Astrocyte (in vitro differentiated cells and primary cell): ENCODE data around the gene RIMKLB. TPM values are rescaled to one million over a fixed set of nuclear protein-coding genes. Genes with fewer than 3 reads are reported as not detected.
"Not testable (repeated sequence)": the region's sequence is repeated elsewhere in the genome, so short reads cannot be mapped to it uniquely, and the experiment has no call there.

Experiments used
- DNase-seq: peaks from one replicate; pipeline ENCODE4 v3.0.0-alpha.2; 2010; ENCODE audit warnings: low read depth
- FAIRE-seq: peaks from 2 replicates; lab custom pipeline; 2011; peaks lifted over from hg19 to GRCh38; lab: Jason Lieb, UNC
- H2AFZ ChIP-seq: 2 replicates; pipeline ENCODE4 v1.6.0; 2012; ENCODE audit warnings: low read depth, low read length, inconsistent platforms
- H3K27ac ChIP-seq: 2 replicates; pipeline ENCODE4 v1.5.1; 2011; ENCODE audit warnings: low read depth, low read length, inconsistent platforms
- H3K27me3 ChIP-seq: 2 replicates; pipeline ENCODE4 v1.6.0; 2011; ENCODE audit warnings: low read length, inconsistent platforms; ENCODE audit not compliant: insufficient read depth
- H3K36me3 ChIP-seq: 2 replicates; pipeline ENCODE4 v1.5.1; 2011; ENCODE audit warnings: low read length, inconsistent platforms; ENCODE audit not compliant: insufficient read depth
- H3K4me1 ChIP-seq: 2 replicates; pipeline ENCODE4 v1.5.1; 2011; ENCODE audit warnings: low read length, inconsistent platforms; ENCODE audit not compliant: insufficient read depth
- H3K4me2 ChIP-seq: 2 replicates; pipeline ENCODE4 v1.6.0; 2012; ENCODE audit warnings: low read length, inconsistent platforms
- H3K4me3 ChIP-seq: 2 replicates; pipeline ENCODE4 v1.5.1; 2011; ENCODE audit warnings: low read depth, mild to moderate bottlenecking, low read length, inconsistent platforms; ENCODE audit not compliant: insufficient read depth
- H3K79me2 ChIP-seq: 2 replicates; pipeline ENCODE4 v1.6.0; 2012; ENCODE audit warnings: mild to moderate bottlenecking, low read length, inconsistent platforms; ENCODE audit not compliant: insufficient read depth
- H3K9ac ChIP-seq: 2 replicates; pipeline ENCODE4 v1.6.0; 2012; ENCODE audit warnings: mild to moderate bottlenecking, low read length, inconsistent platforms
- H3K9me3 ChIP-seq: 2 replicates; pipeline ENCODE4 v1.5.1; 2012; ENCODE audit warnings: low read depth, mild to moderate bottlenecking, low read length, inconsistent platforms; ENCODE audit not compliant: insufficient read depth
- H4K20me1 ChIP-seq: 2 replicates; pipeline ENCODE4 v1.6.0; 2012; ENCODE audit warnings: low read length, inconsistent platforms; ENCODE audit not compliant: insufficient read depth
- H3K27ac Mint-ChIP-seq: one replicate; pipeline ENCODE4 v1.8.0; 2021; ENCODE audit warnings: mild to moderate bottlenecking, mixed read lengths; ENCODE audit not compliant: unreplicated experiment
- H3K27me3 Mint-ChIP-seq: one replicate; pipeline ENCODE4 v1.8.0; 2021; ENCODE audit warnings: low read depth, mixed read lengths; ENCODE audit not compliant: unreplicated experiment
- H3K36me3 Mint-ChIP-seq: one replicate; pipeline ENCODE4 v1.8.0; 2021; ENCODE audit warnings: low read depth, mixed read lengths; ENCODE audit not compliant: unreplicated experiment
- H3K4me1 Mint-ChIP-seq: one replicate; pipeline ENCODE4 v1.8.0; 2021; ENCODE audit warnings: low read depth, mixed read lengths; ENCODE audit not compliant: unreplicated experiment
- H3K4me3 Mint-ChIP-seq: one replicate; pipeline ENCODE4 v1.8.0; 2021; ENCODE audit warnings: mild to moderate bottlenecking, moderate library complexity, mixed read lengths; ENCODE audit not compliant: unreplicated experiment
- H3K9me3 Mint-ChIP-seq: one replicate; pipeline ENCODE4 v1.8.0; 2021; ENCODE audit warnings: mild to moderate bottlenecking, mixed read lengths; ENCODE audit not compliant: unreplicated experiment
- CTCF ChIP-seq: IDR thresholded peaks from 2 replicates; pipeline ENCODE4 v1.5.1; 2011; ENCODE audit warnings: low read depth, mild to moderate bottlenecking, inconsistent platforms, low read length, moderate library complexity; ENCODE audit not compliant: insufficient read depth
- EZH2 ChIP-seq: IDR thresholded peaks from 2 replicates; pipeline ENCODE4 v1.6.1; 2012; ENCODE audit warnings: mild to moderate bottlenecking, low read length, inconsistent platforms; ENCODE audit not compliant: insufficient read depth
- total RNA-seq: library from RNA; stranded (reverse); gene quantifications from 2 replicates; pipeline ENCODE4 v1.2.1, GENCODE V29; 2021

Gene RIMKLB
- total RNA-seq, 1 donor from 2014 or later: 36.6 TPM

GRCh38 chr12:8817856-8818255 lies 120.1 kb downstream of the RIMKLB start:
- H3K27ac ChIP-seq: no peak overlapping the region
- H2AFZ ChIP-seq: no peak overlapping the region
- Mint-ChIP-seq H3K4me1 (no peaks in the 10 kb centered on the region), H3K27ac (no peak overlapping the region), H3K9me3 (peaks cover 2% of the 10 kb centered on the region), H3K4me3 (no peak overlapping the region), H3K36me3 (no peaks in the 10 kb centered on the region), H3K27me3 (peaks cover 5% of the 10 kb centered on the region)
- H3K4me2 ChIP-seq: no peak overlapping the region
- TF ChIP-seq EZH2 (no peak), CTCF (no peak)
- H3K27me3 ChIP-seq: no peaks in the 10 kb centered on the region
- FAIRE-seq: no peak
- H3K9me3 ChIP-seq: no peaks in the 10 kb centered on the region
- H3K36me3 ChIP-seq: no peaks in the 10 kb centered on the region
- H4K20me1 ChIP-seq: no peaks in the 10 kb centered on the region
- H3K79me2 ChIP-seq: no peaks in the 10 kb centered on the region
- no peak overlapping the region for H3K9ac ChIP-seq
- no peak overlapping the region for H3K4me3 ChIP-seq
- peak; percentile 13 for DNase-seq
- no peaks in the 10 kb centered on the region for H3K4me1 ChIP-seq

GRCh38 chr12:8818526-8818925 lies 120.7 kb downstream of the RIMKLB start:
- no peaks in the 10 kb centered on the region for H3K4me1 Mint-ChIP-seq

DNA sequence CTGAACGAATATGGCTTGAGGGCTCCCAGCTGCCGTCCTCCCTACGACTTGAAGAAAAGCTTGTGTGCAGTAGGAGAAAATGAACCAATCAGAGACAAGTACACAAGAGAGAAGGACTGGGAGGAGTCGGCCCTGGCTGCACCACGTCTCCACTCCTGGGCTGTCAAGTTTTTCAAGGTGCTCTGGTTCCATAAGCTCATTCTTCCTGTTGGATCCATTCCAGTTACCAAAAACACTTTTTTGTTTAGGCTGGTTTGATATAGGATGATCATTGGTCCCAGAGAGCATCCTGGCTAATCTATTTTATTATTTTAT lies 121.8 kb downstream of the RIMKLB start:
- Mint-ChIP-seq H3K27me3 (peaks cover 11% of the 10 kb centered on the region), H3K4me1 (no peaks in the 10 kb centered on the region), H3K9me3 (peaks cover 2% of the 10 kb centered on the region), H3K36me3 (no peaks in the 10 kb centered on the region), H3K27ac (no peak overlapping the region), H3K4me3 (no peak overlapping the region)
- H3K36me3 ChIP-seq: no peaks in the 10 kb centered on the region
- no peak overlapping the region for H3K9ac ChIP-seq
- H3K4me2 ChIP-seq: no peak overlapping the region
- no peaks in the 10 kb centered on the region for H3K79me2 ChIP-seq
- no peaks in the 10 kb centered on the region for H3K9me3 ChIP-seq
- DNase-seq: peak; percentile 14
- TF ChIP-seq EZH2 (no peak), CTCF (no peak)
- H4K20me1 ChIP-seq: no peaks in the 10 kb centered on the region
- H3K4me3 ChIP-seq: no peak overlapping the region
- H3K27me3 ChIP-seq: no peaks in the 10 kb centered on the region
- no peak for FAIRE-seq
- H3K4me1 ChIP-seq: no peaks in the 10 kb centered on the region
- H2AFZ ChIP-seq: no peak overlapping the region
- no peak overlapping the region for H3K27ac ChIP-seq

More at GRCh38 chr12:8818526-8818925, 120.7 kb downstream of the RIMKLB start:
- Histone ChIP-seq H3K9me3 (no peaks in the 10 kb centered on the region), H3K27me3 (no peaks in the 10 kb centered on the region), H2AFZ (no peak overlapping the region), H3K4me1 (no peaks in the 10 kb centered on the region), H3K4me3 (no peak overlapping the region), H3K4me2 (no peak overlapping the region), H4K20me1 (no peaks in the 10 kb centered on the region), H3K79me2 (no peaks in the 10 kb centered on the region), H3K27ac (no peak overlapping the region), H3K36me3 (no peaks in the 10 kb centered on the region), H3K9ac (no peak overlapping the region)
- Mint-ChIP-seq H3K4me3 (no peak overlapping the region), H3K9me3 (peaks cover 2% of the 10 kb centered on the region), H3K36me3 (no peaks in the 10 kb centered on the region), H3K27ac (no peak overlapping the region), H3K27me3 (peaks cover 10% of the 10 kb centered on the region)
- FAIRE-seq: no peak
- DNase-seq: no peak
- TF ChIP-seq EZH2 (no peak), CTCF (no peak)

DNA sequence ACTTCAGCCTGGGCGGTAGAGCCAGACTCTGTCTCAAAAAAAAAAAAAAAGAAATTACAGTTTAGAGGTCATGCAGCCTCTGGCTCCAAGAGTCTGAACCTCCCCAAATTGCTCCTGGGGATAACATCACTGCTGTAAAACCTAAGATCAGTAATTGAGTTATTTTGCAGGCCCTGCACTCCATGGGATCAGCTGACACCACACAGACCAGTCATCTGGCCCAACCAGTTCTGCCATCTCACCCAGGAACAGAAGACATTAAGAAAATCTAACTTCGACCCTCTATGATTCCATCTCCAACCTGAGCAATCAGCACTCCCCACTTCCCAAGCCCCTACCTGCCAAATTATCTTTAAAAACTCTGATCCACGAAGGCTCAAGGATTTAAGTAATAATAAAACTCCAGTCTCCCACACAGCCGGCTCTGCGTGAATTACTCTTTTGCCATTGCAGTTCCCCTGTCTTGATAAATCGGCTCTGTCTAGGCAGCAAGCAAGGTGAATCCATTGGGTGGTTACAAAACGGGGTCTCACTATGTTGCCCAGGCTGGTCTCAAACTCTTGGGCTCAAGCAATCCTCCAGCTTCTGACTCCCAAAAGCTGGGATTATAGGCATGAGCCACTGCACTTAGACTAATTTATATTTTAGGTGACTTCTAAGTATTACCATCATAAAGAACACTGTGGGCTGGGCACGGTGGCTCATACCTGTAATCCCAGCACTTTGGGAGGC lies 123.1 kb downstream of the RIMKLB start:
- H3K9me3 Mint-ChIP-seq, DNase-seq, H3K4me2 ChIP-seq, H3K4me1 ChIP-seq, H3K36me3 ChIP-seq, H3K27ac Mint-ChIP-seq, H3K79me2 ChIP-seq, H3K9ac ChIP-seq, H3K4me3 Mint-ChIP-seq, H3K36me3 Mint-ChIP-seq, H3K27me3 ChIP-seq, H3K27ac ChIP-seq, FAIRE-seq, H4K20me1 ChIP-seq, H3K4me3 ChIP-seq, H2AFZ ChIP-seq, H3K9me3 ChIP-seq, H3K4me1 Mint-ChIP-seq: not testable (repeated sequence)
- H3K27me3 Mint-ChIP-seq: peaks cover 11% of the 10 kb centered on the region
